WTC11 (cell line): ENCODE measurements around the gene KRT7. TPM values are rescaled to one million over a fixed set of nuclear protein-coding genes. Genes with fewer than 3 reads are reported as not detected.

Experiments used
- ATAC-seq: fragments of 200-7000 bp; cut with Tn5 transposase; 2 replicates; pipeline ENCODE4 v1.10.0; 2021; ENCODE audit warnings: mild to moderate bottlenecking, moderate library complexity
- CTCF ChIA-PET: fragments of 300-600 bp; sonication (Branson Sonifier 250); formaldehyde crosslinking; loops from one replicate; lab custom pipeline; 2021; ENCODE audit warnings: antibody characterized with exemption; lab: Charles Lee
- POLR2A ChIA-PET: fragments of 350-600 bp; sonication (Branson Sonifier 250); formaldehyde crosslinking; loops from one replicate; lab custom pipeline; 2021; ENCODE audit warnings: antibody characterized with exemption; lab: Charles Lee
- DNase-seq: peaks from one replicate; pipeline ENCODE4 v3.0.0; 2021; ENCODE audit warnings: low spot score
- H3K27ac Mint-ChIP-seq: 2 replicates; pipeline ENCODE4 v1.8.0; 2021; ENCODE audit warnings: mixed read lengths
- H3K27me3 Mint-ChIP-seq: 2 replicates; pipeline ENCODE4 v1.8.0; 2021; ENCODE audit warnings: low read depth, mild to moderate bottlenecking, moderate library complexity, mixed read lengths
- H3K36me3 Mint-ChIP-seq: 2 replicates; pipeline ENCODE4 v1.8.0; 2021; ENCODE audit warnings: mixed read lengths
- H3K4me1 Mint-ChIP-seq: 2 replicates; pipeline ENCODE4 v1.8.0; 2022; ENCODE audit warnings: mixed read lengths
- H3K4me3 Mint-ChIP-seq: 2 replicates; pipeline ENCODE4 v1.8.0; 2021; ENCODE audit warnings: mild to moderate bottlenecking, moderate library complexity, mixed read lengths
- H3K9me3 Mint-ChIP-seq: 2 replicates; pipeline ENCODE4 v1.8.0; 2021; ENCODE audit warnings: mixed read lengths
- AR ChIP-seq: fragments of 250-450 bp; sonication (Bioruptor Pico); IDR thresholded peaks from 2 replicates; pipeline ENCODE4 v1.9.0; 2021; ENCODE audit warnings: mild to moderate bottlenecking
- CTCF ChIP-seq: fragments of 200-600 bp; IDR thresholded peaks from 2 replicates; pipeline ENCODE4 v1.8.0; 2022; ENCODE audit warnings: antibody characterized with exemption
- E2F5 ChIP-seq: sonication (generic); formaldehyde crosslinking; IDR thresholded peaks from 2 replicates; pipeline ENCODE4 v1.8.1; 2022; ENCODE audit warnings: mild to moderate bottlenecking, moderate library complexity, missing genetic modification reagents
- IRF2 ChIP-seq: sonication (generic); formaldehyde crosslinking; IDR thresholded peaks from 2 replicates; pipeline ENCODE4 v1.8.0; 2022; ENCODE audit warnings: low read depth, missing genetic modification reagents, borderline replicate concordance
- MAX ChIP-seq: sonication (generic); formaldehyde crosslinking; IDR thresholded peaks from 2 replicates; pipeline ENCODE4 v1.8.0; 2022; ENCODE audit warnings: mild to moderate bottlenecking, missing genetic modification reagents
- NR2C2 ChIP-seq: sonication (generic); formaldehyde crosslinking; IDR thresholded peaks from 2 replicates; pipeline ENCODE4 v1.8.0; 2022; ENCODE audit warnings: mild to moderate bottlenecking, missing genetic modification reagents
- NR3C1 ChIP-seq: sonication (generic); formaldehyde crosslinking; conservative IDR thresholded peaks from 2 replicates; pipeline ENCODE4 v1.8.1; 2023; ENCODE audit warnings: low read depth, mild to moderate bottlenecking, missing genetic modification reagents
- USF1 ChIP-seq: sonication (generic); formaldehyde crosslinking; IDR thresholded peaks from 2 replicates; pipeline ENCODE4 v1.8.0; 2022; ENCODE audit warnings: mild to moderate bottlenecking, missing genetic modification reagents
- ZNF219 ChIP-seq: sonication (generic); formaldehyde crosslinking; IDR thresholded peaks from 2 replicates; pipeline ENCODE4 v1.8.0; 2023; ENCODE audit warnings: missing genetic modification reagents, mild to moderate bottlenecking, borderline replicate concordance
- total RNA-seq: library from RNA; stranded (reverse); gene quantifications from 3 replicates; pipeline ENCODE4 v1.2.3, GENCODE V29; 2021

The KRT7 gene
- total RNA-seq, 1 experiment from 2014 or later = 10.6 TPM

- TF ChIP-seq MAX = no peak
Measured at GRCh38 chr12:52228366-52228765, 4.7 kb upstream of the KRT7 start (continued).

- ChIA-PET CTCF (interaction anchor here (1.1 to 2.2 kb wide), 4 partner anchors 8 to 50 kb away, joined by 3 to 15 read pairs (median 4); no protein-coding TSS in a partner anchor), POLR2A (no interaction called here)
- peaks cover 42% of the 10 kb centered on the region for H3K27me3 Mint-ChIP-seq
- H3K4me3 Mint-ChIP-seq = no peak overlapping the region
- no peaks in the 10 kb centered on the region for H3K36me3 Mint-ChIP-seq
- TF ChIP-seq CTCF = no peak
- no peak for TF ChIP-seq E2F5 (CRISPR knock-in tag)
- no peak for TF ChIP-seq ZNF219 (CRISPR knock-in tag)
- TF ChIP-seq USF1 (CRISPR knock-in tag) = no peak
- ATAC-seq (no peak), DNase-seq (no peak)
- H3K9me3 Mint-ChIP-seq = no peaks in the 10 kb centered on the region
- peaks cover 27% of the 10 kb centered on the region for H3K4me1 Mint-ChIP-seq
- no peak overlapping the region for H3K27ac Mint-ChIP-seq
Measured at GRCh38 chr12:52228931-52229330, 4.1 kb upstream of the KRT7 start.

- ChIA-PET CTCF (interaction anchor here (1.1 to 2.2 kb wide), 5 partner anchors 8 to 73 kb away, joined by 3 to 15 read pairs (median 4); no protein-coding TSS in a partner anchor), POLR2A (no interaction called here)
- TF ChIP-seq NR2C2 (CRISPR knock-in tag) (no peak), AR (CRISPR knock-in tag) (no peak), IRF2 (CRISPR knock-in tag) (no peak), NR3C1 (CRISPR knock-in tag) (no peak)
- Mint-ChIP-seq H3K4me1 (peaks cover 33% of the 10 kb centered on the region), H3K36me3 (no peaks in the 10 kb centered on the region), H3K27ac (no peak overlapping the region), H3K9me3 (no peaks in the 10 kb centered on the region), H3K27me3 (peaks cover 45% of the 10 kb centered on the region), H3K4me3 (no peak overlapping the region)
- no peak for ATAC-seq
- no peak for DNase-seq
Measured at GRCh38 chr12:52229836-52230343, 3.2 kb upstream of the KRT7 start.

- TF ChIP-seq AR (CRISPR knock-in tag) = no peak
- Mint-ChIP-seq H3K9me3 (no peaks in the 10 kb centered on the region), H3K4me1 (peaks cover 36% of the 10 kb centered on the region), H3K27me3 (peaks cover 53% of the 10 kb centered on the region), H3K36me3 (no peaks in the 10 kb centered on the region), H3K27ac (no peak overlapping the region), H3K4me3 (no peak overlapping the region)
- ChIA-PET POLR2A (no interaction called here), CTCF (interaction anchor here (1.2 to 5.9 kb wide), 6 partner anchors 9 to 97 kb away, joined by 3 to 56 read pairs (median 4); no protein-coding TSS in a partner anchor)
- DNase-seq = no peak
- no peak for ATAC-seq
Measured at GRCh38 chr12:52230364-52231281, 2.4 kb upstream of the KRT7 start.
